HG03571 (cell line): ENCODE measurements around the gene RGS3.
"Not testable (repeated sequence)": the region's sequence is repeated elsewhere in the genome, so short reads cannot be mapped to it uniquely, and the experiment has no call there.

ENCODE experiments used
- ATAC-seq: cut with Tn5 transposase; IDR thresholded peaks from one replicate; pipeline ENCODE4 v1.9.1; 2021; ENCODE audit not compliant: unreplicated experiment

The RGS3 gene

DNA sequence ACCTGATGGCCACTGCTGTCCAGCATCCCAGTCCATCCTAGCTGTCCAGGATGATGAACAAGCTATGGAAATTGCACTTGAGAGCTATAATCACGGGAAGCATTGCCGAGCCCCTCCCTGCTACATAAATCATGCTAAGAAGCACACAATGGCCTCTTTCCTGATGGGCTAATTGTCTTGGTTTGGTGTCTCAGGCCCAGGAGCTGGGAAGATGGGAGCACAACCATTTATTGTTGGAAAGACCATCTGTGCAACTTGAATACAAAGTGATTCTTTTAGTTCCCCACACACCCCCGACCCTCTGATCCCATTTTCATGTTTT lies 80.4 kb downstream of the RGS3 start:
- ATAC-seq = no peak

DNA sequence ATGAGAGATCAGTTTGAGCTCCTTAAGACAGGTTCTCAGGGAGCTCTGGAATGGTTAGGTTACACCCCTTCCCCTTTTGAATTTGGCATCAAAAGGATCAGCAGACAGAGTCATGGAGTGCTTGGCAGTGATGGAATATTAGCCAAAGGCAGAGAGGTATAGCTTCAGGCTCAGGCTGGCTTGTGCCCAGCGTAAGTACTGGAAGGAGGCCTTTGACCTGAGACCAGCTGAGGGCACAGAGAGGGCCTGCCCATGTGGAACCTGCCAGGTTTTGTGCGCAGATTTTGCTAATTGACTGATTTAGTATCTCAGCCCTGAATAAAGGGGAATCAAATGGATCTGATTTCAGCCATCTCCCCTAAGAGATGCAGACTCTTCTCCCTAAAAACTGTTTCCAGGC lies 81.5 kb downstream of the RGS3 start:
- ATAC-seq = no peak

- ATAC-seq = no peak
These were observed 83.0 kb downstream of the RGS3 start for GRCh38 chr9:113546566-113546965.

DNA sequence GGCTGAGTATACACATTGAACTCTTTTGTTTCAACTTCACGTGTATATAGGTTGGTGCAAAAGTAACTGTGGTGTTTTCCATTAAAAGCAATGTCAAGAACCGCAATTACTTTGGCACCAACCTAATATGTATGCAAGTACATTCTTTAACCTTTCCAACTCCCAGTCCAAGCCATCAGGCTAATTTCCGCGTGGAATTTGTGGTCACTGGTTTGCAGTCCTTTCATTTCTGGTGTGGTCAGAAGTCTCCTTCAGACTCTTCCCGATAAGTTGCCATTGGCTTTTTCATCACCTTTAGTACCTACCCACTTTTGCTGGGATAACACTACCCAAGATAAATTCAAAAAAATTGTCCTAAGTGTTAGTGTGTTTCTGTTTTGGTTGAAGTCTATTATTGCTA lies 84.0 kb downstream of the RGS3 start:
- ATAC-seq = no peak

DNA sequence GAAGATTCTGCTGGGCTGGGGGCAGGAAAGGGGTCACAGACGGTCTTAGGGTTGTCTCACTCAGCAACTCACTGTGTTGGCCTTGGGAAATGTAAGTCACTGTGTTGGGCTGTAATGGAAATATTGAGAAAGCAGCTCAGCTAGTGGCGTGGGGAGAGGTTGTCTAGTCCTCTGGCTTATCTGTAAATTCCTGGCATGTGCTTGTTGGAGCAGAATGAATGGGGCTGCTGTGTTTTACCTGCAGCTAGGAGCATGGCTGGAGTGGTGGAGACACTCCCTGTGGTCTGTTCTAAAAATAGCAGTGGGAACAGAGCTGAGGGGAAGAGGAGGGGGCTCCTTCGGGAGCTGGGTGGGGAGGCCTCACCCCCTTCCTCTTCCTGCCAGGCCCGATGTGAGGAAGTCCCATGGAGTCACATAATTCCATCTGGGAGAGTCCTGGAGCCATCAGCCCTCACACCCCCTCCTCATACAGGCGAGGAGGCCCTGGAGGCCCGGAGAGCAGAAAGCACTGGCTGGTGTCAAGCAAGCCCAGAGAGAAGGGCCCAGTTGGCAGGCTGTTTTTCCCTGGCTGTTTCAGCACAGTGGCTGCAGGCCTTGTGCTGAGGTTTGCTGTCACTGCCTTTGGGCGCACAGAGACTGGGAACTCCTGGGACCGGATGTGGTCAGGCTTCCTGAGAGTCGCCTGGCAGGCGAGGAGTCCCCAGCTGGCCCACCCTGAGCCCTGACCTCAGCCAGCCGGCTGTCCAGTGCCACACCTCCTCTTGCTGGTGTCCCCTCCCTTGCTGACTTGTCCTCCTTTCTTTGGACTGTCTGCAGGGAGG lies 84.9 kb downstream of the RGS3 start:
- ATAC-seq = no peak

DNA sequence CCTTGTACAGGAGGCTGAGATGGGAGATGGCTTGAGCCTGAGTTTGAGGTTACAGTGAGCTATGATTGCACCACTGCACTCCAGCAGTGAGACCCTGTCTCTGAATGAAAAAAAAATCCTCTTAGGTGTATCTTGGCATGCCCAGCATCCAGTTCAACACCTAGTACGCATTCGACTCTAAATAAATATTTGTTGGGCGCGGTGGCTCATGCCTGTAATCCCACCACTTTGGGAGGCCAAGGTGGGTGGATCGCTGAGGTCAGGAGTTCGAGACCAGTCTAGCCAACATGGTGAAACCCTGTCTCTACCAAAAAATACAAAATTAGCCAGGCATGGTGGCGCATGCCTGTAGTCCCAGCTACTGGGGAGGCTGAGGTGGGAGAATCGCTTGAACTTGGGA lies 86.4 kb downstream of the RGS3 start:
- not testable (repeated sequence) for ATAC-seq

- ATAC-seq = no peak
These were observed 93.5 kb downstream of the RGS3 start for GRCh38 chr9:113556877-113557593.

DNA sequence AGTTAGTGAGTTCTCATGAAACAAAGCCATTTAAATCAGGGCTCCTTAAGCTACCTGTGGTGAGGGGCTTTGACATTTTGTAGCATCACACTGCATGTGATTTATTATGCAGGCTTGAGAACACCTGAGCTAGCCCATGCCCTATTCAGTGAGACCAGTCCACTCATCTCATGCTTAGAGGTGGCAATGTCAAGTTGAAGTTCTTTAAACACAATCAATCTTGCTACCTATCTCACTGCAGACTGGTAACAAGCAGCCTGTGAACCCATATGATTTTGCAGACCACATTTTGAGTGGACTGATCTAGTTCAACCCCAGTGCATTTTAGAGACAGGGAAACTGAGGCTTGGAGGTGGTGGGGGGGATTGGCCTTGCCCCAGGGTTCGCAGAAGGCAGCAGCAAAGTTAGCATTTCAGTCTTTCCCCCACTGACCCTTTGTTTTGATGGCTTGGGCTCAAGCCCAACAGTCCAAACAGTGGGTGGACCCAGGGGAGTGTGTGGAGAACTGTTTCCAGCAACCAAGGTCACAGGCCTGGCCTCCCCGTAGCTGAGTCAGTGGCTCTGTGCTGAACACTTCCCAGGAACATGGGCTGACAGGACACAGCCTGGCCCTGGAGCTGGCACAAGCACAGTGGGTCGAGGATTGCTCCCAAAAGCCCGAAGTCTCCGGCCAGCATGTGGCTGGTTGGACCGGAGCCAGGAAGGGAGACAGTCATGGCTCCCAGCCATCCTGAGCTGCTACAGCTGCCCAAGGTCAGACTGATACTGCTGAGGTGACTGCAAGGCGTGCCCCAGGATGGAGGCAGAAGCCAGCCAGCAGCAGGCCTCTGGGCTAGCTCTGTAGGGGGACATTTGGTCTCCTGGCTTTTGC lies 95.3 kb downstream of the RGS3 start:
- ATAC-seq = no peak

- ATAC-seq = no peak
These were observed 96.6 kb downstream of the RGS3 start for GRCh38 chr9:113559834-113560800.

DNA sequence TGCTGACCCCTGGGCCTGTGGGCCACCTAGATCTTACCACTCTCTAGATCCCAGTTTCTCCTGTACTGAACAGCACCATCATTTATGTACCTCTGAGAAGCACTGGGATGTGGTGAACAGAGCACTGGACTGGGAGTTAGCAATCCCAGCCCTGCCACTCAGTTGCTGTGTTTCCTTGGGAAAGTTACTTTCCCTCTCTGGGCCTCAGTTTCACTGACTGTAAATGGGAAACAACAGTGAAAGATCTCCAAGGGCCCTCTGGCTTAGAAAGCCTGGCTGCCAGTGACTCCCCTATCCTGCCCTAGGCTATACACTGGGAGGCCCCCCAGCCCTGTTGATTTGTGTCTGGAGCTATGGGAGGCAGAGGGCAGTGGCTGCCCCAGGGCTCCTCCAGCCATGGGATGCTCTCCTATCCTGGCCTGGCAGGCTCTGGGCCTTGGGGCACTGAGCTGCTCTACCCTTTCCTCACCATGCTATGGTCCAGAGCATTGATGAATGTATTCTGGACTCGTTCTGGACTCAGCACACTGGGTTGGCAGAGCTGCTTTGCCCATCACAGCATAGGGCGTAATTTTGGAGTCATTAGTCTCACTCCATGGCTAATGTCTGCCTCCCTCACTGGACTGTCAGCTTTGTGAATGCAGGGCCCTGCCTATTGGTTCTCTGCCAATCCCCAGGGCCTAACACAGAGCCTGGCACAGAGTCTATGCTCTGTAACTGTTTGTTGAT lies 99.3 kb downstream of the RGS3 start:
- ATAC-seq = no peak

DNA sequence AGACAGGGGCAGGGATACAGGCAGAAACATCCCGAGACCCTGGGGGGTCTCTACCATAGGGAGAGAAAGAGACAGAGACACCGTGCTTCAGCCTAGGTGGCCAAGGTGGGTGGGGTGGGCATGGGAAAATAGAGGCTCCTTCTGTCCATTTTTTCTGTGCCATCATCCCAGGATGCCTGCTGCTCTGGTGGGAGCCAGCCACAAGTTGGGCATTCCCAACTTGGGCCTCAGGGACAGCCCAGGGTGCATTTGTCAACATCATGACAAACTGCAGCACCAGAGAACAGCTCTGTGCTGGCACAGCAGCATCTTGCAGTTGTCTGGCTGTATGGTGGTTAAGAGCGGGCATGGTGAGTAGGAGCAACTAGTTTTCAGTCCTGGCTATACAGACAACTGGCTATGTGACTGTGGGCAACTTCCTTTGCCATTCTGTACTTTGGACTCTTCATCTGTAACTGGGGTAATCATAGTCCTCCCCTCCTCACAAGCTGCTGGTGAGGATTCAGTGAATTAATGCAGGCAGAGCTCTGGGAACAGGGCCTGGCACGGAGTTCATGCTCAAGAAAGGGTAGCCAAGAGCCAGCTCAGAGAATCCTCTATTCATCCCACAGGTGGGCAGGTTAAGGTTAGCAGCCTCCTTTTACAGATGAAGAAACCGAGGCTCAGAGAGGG lies 100.4 kb downstream of the RGS3 start:
- ATAC-seq = no peak

- no peak for ATAC-seq
These were observed 101.1 kb downstream of the RGS3 start for GRCh38 chr9:113564498-113565237.

- no peak for ATAC-seq
These were observed 102.6 kb downstream of the RGS3 start for GRCh38 chr9:113566016-113566711.

DNA sequence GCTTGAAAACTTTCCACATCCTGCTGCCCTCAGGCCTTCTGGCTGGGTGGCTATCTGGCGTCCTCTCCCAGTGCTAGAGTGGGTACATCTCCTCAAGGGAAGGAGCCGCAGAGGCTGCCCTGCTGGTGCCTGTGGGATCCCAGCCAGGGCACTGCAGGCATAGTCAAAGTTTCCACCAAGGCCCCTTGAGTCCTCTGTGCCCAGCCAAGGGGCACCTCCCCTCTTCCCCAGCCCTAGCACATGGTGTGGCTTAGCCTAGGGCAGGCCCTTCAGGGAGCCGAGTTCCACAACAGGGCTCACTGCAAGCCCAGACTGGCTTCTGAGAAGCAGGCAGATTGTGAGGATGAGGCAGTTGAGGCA lies 103.2 kb downstream of the RGS3 start:
- no peak for ATAC-seq

- ATAC-seq = no peak
These were observed 104.0 kb downstream of the RGS3 start for GRCh38 chr9:113567361-113568080.

GRCh38 chr9:113568081-113568435 lies 104.5 kb downstream of the RGS3 start:
- no peak for ATAC-seq

GRCh38 chr9:113568571-113569321 lies 105.2 kb downstream of the RGS3 start:
- ATAC-seq = no peak
